Progenitor cell of endocrine pancreas (in vitro differentiated cells): ENCODE results near the gene LHX6. TPM values are rescaled to one million over a fixed set of nuclear protein-coding genes. Genes with fewer than 3 reads are reported as not detected.

Experiments used
- DNase-seq: peaks from one replicate; pipeline ENCODE4 v3.0.0; 2021; ENCODE audit warnings: low spot score; ENCODE audit not compliant: unreplicated experiment
- H3K27ac Mint-ChIP-seq: 2 replicates; pipeline ENCODE4 v1.8.0; 2021; ENCODE audit warnings: mild to moderate bottlenecking, moderate library complexity, mixed read lengths
- H3K27me3 Mint-ChIP-seq: 2 replicates; pipeline ENCODE4 v1.8.0; 2021; ENCODE audit warnings: mixed read lengths
- H3K36me3 Mint-ChIP-seq: 2 replicates; pipeline ENCODE4 v1.8.0; 2022; ENCODE audit warnings: mixed read lengths; ENCODE audit not compliant: insufficient read depth
- H3K4me1 Mint-ChIP-seq: 2 replicates; pipeline ENCODE4 v1.8.0; 2021; ENCODE audit warnings: low read depth, mixed read lengths
- H3K4me3 Mint-ChIP-seq: 2 replicates; pipeline ENCODE4 v1.8.0; 2021; ENCODE audit warnings: low read depth, mild to moderate bottlenecking, moderate library complexity, mixed read lengths
- H3K9me3 Mint-ChIP-seq: 2 replicates; pipeline ENCODE4 v1.8.0; 2021; ENCODE audit warnings: low read depth, mixed read lengths
- total RNA-seq: library from RNA; stranded (reverse); gene quantifications from 2 replicates; pipeline ENCODE4 v1.2.1, GENCODE V29; 2021
- TF ChIP-seq, protein P1 (sequence below): fragments of 200-600 bp; sonication (generic); IDR thresholded peaks from one replicate; pipeline ENCODE4 v1.5.0; 2021; ENCODE audit warnings: antibody characterized with exemption, mild to moderate bottlenecking; ENCODE audit not compliant: unreplicated experiment

The LHX6 gene
- total RNA-seq, 1 donor from 2014 or later = 1.6 TPM

DNA sequence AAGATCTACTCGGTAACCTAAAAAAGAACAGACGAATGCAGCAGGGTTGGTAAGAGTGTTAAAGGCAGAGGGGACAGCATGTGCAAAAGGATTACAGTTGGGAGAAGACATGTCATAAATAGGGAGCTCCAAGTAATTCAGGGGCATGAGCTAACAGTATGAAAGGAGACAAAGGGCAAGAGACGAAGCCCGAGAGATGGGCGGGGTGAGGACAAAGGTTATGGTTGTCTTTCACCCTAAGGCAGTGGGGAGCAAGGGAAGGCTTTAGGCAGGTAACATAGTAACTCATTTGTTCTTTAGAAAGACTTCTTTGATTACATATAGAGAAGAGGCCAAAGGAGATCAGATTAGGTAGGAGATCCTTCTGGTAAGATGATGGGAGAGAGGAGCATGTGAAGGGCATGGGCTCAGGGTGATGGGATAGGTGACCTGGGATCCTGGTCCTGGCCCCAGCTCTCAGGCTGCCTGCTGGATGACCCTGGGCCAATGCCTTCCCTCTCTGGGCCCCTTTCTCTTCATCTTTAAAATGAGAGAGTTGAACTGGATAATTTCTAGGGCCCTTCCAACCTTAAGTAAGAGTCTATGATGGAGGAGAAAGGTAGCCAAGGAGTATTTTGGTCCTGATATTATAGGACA, 49.6 kb downstream of the LHX6 start:
- no peaks in the 10 kb centered on the region for H3K36me3 Mint-ChIP-seq
- peaks cover 4% of the 10 kb centered on the region for H3K4me1 Mint-ChIP-seq
- H3K27ac Mint-ChIP-seq = no peak overlapping the region
- no peak for DNase-seq
- TF ChIP-seq, protein P1, sequence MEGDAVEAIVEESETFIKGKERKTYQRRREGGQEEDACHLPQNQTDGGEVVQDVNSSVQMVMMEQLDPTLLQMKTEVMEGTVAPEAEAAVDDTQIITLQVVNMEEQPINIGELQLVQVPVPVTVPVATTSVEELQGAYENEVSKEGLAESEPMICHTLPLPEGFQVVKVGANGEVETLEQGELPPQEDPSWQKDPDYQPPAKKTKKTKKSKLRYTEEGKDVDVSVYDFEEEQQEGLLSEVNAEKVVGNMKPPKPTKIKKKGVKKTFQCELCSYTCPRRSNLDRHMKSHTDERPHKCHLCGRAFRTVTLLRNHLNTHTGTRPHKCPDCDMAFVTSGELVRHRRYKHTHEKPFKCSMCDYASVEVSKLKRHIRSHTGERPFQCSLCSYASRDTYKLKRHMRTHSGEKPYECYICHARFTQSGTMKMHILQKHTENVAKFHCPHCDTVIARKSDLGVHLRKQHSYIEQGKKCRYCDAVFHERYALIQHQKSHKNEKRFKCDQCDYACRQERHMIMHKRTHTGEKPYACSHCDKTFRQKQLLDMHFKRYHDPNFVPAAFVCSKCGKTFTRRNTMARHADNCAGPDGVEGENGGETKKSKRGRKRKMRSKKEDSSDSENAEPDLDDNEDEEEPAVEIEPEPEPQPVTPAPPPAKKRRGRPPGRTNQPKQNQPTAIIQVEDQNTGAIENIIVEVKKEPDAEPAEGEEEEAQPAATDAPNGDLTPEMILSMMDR = no peak
- H3K27me3 Mint-ChIP-seq = peaks cover 20% of the 10 kb centered on the region
- no peaks in the 10 kb centered on the region for H3K9me3 Mint-ChIP-seq
- H3K4me3 Mint-ChIP-seq = no peak overlapping the region

DNA sequence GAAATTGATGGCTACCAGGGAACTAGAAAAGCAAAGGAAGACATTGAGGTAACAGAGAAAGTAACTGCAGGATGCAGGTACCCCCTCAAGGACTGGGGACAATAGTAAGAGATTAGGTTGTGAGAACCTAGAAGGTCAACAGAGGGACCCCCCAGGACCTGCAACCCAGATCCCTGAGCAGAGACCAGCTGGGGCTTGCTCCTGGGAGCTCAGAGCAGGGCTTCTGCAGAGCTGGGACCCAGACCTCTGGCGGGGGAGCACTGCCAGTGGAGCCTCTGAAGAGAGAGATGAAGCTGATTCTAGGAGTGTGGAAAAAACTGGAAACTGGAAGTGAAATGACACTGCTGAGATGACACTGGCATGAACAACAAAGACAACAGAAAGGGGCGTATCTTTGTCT, 51.8 kb downstream of the LHX6 start:
- Mint-ChIP-seq H3K36me3 (no peaks in the 10 kb centered on the region), H3K27ac (no peak overlapping the region), H3K9me3 (no peaks in the 10 kb centered on the region), H3K4me3 (no peak overlapping the region), H3K27me3 (peaks cover 20% of the 10 kb centered on the region), H3K4me1 (peaks cover 4% of the 10 kb centered on the region)
- TF ChIP-seq, protein P1 = no peak
- DNase-seq = no peak

GRCh38 chr9:122173670-122174069, 55.1 kb downstream of the LHX6 start:
- Mint-ChIP-seq H3K4me3 (no peak overlapping the region), H3K4me1 (no peaks in the 10 kb centered on the region), H3K27me3 (peaks cover 20% of the 10 kb centered on the region), H3K36me3 (no peaks in the 10 kb centered on the region), H3K9me3 (no peaks in the 10 kb centered on the region), H3K27ac (no peak overlapping the region)
- TF ChIP-seq, protein P1 = no peak
- DNase-seq = no peak

- H3K9me3 Mint-ChIP-seq = peaks cover 3% of the 10 kb centered on the region
- H3K4me1 Mint-ChIP-seq = no peaks in the 10 kb centered on the region
- TF ChIP-seq, protein P1 = no peak
- no peak overlapping the region for H3K4me3 Mint-ChIP-seq
- DNase-seq = no peak
- peak overlapping the region; percentile 21 for H3K27ac Mint-ChIP-seq
- H3K36me3 Mint-ChIP-seq = no peaks in the 10 kb centered on the region
- H3K27me3 Mint-ChIP-seq = peaks cover 24% of the 10 kb centered on the region
These were observed 56.6 kb downstream of the LHX6 start for GRCh38 chr9:122172131-122172530.

DNA sequence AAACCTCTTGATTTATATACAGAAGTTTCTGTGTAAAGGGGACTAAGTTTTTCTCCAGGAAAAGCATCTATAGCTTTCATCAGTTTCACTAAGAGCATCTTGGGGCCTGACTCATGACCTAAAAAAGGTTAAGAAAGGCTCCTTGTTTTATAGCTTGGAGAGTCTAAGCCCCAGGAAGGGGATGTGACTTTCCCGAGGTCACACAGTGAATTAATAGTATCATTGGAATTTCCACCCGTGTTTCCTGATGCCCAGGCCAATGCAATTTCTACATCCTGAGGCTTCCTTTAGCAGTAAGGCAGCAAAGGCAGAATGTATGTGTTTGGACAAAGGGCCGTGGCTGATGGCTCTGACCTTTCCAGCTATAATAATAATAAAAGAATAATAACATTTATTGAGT, 60.4 kb downstream of the LHX6 start:
- H3K27me3 Mint-ChIP-seq = peaks cover 44% of the 10 kb centered on the region
- H3K4me3 Mint-ChIP-seq = no peak overlapping the region
- no peak for DNase-seq
- no peaks in the 10 kb centered on the region for H3K4me1 Mint-ChIP-seq
- H3K9me3 Mint-ChIP-seq = peaks cover 3% of the 10 kb centered on the region
- TF ChIP-seq, protein P1 = no peak
- no peaks in the 10 kb centered on the region for H3K36me3 Mint-ChIP-seq
- no peak overlapping the region for H3K27ac Mint-ChIP-seq
